ENCODE data around the gene EPN3. TPM values are rescaled to one million over a fixed set of nuclear protein-coding genes. Genes with fewer than 3 reads are reported as not detected.

The EPN3 gene
- total RNA-seq, 1 experiment from 2014 or later, result 53.2 TPM

GRCh38 chr17:50579399-50579798 is 46.9 kb downstream of the EPN3 start:
- Mint-ChIP-seq H3K27ac (ENCODE audit: unreplicated experiment) (no peak overlapping the region), H3K4me1 (ENCODE audit: low read depth, unreplicated experiment) (peaks cover 7% of the 10 kb centered on the region), H3K4me3 (ENCODE audit: unreplicated experiment) (no peak overlapping the region), H3K9me3 (ENCODE audit: unreplicated experiment) (no peaks in the 10 kb centered on the region), H3K36me3 (ENCODE audit: insufficient read depth, unreplicated experiment) (no peaks in the 10 kb centered on the region), H3K27me3 (ENCODE audit: insufficient read depth, unreplicated experiment) (peaks cover 2% of the 10 kb centered on the region)
- H3K9me3 ChIP-seq, result peaks cover 3% of the 10 kb centered on the region; the same call in 1 of the 2 replicates
- ChIA-PET CTCF (interaction anchor here (1.2 kb wide), 1 partner anchor 28 kb away, joined by 3 read pairs; no protein-coding TSS in a partner anchor), POLR2A (no interaction called here)
- no peaks in the 10 kb centered on the region for H3K4me1 ChIP-seq
- DNase-seq, result no peak
- intact Hi-C loops (cut with micrococcal nuclease; ENCODE audit: unreplicated experiment), result no loop called here
- no peak for TF ChIP-seq CTCF (IDR thresholded peaks at IDR 0.05; ENCODE audit: insufficient read depth in 1 of 2, low read depth in 1 of 2, low read length in 1 of 2, severe bottlenecking in 1 of 2, unreplicated experiment in 1 of 2)
- H3K27me3 ChIP-seq (replicated peaks; ENCODE audit: control insufficient read depth, insufficient read depth, low read length), result no peaks in the 10 kb centered on the region
- BruUV-seq (replicated peaks), result no TSS peak
- H3K4me3 ChIP-seq (ENCODE audit: low read depth, low read length), result no peak overlapping the region
- no peaks in the 10 kb centered on the region for H3K36me3 ChIP-seq (ENCODE audit: control insufficient read depth, insufficient read depth, low read length)

DNA sequence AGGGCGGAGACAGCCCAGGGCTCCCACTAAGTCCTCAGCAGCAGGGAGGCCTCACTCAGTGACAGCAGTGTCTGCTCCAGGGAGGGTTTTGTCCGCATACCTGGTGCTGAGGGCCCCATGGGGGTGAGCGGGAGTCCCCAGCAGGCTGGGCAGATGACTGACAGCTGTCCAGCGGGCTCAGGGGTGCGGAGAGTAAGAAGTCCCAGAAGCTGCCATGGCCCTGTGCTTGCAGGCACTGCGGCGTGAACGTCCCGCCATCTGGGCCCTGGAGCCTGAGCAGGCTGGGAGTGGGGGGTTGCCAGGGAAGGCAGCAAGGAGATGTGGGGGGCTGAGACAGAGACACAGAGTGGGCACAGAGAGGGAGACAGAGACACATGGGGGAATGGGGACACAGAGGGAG is 48.1 kb downstream of the EPN3 start:
- H3K36me3 Mint-ChIP-seq (ENCODE audit: insufficient read depth, unreplicated experiment), result no peaks in the 10 kb centered on the region
- H3K27ac Mint-ChIP-seq (ENCODE audit: unreplicated experiment), result no peak overlapping the region
- H3K4me3 Mint-ChIP-seq (ENCODE audit: unreplicated experiment), result no peak overlapping the region
- DNase-seq, result no peak
- CTCF ChIA-PET, result no interaction called here
- Histone ChIP-seq H3K36me3 (ENCODE audit: control insufficient read depth, insufficient read depth, low read length) (no peaks in the 10 kb centered on the region), H3K4me3 (ENCODE audit: low read depth, low read length) (no peak overlapping the region), H3K4me1 (no peaks in the 10 kb centered on the region), H3K9me3 (peaks cover 3% of the 10 kb centered on the region; the same call in 1 of the 2 replicates), H3K27me3 (replicated peaks; ENCODE audit: control insufficient read depth, insufficient read depth, low read length) (no peaks in the 10 kb centered on the region)
- BruUV-seq (replicated peaks), result no TSS peak
- POLR2A ChIA-PET, result no interaction called here
- intact Hi-C loops (cut with micrococcal nuclease; ENCODE audit: unreplicated experiment), result no loop called here
- H3K27me3 Mint-ChIP-seq (ENCODE audit: insufficient read depth, unreplicated experiment), result peaks cover 2% of the 10 kb centered on the region
- no peaks in the 10 kb centered on the region for H3K9me3 Mint-ChIP-seq (ENCODE audit: unreplicated experiment)
- H3K4me1 Mint-ChIP-seq (ENCODE audit: low read depth, unreplicated experiment), result peaks cover 7% of the 10 kb centered on the region
- TF ChIP-seq CTCF (IDR thresholded peaks at IDR 0.05; ENCODE audit: insufficient read depth in 1 of 2, low read depth in 1 of 2, low read length in 1 of 2, severe bottlenecking in 1 of 2, unreplicated experiment in 1 of 2), result no peak

DNA sequence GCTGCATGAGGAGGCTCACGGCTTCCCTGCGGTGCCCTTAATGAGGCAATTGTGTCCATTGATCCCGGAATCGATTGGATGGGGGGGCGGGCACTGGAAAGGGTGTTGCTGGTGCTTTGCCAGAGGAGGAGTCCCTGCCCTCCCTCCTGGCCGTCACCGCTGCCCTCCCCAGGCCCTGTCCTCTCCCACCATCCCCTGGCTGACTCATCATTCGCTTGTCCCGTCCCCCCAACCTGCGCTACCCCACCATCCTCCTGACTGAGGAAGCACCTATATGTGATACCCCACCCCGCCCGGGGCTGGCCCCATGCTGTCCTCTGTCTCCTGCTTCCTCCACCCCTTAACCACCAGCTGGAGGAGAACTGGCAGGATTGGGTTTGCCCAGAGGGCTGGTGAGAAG is 48.8 kb downstream of the EPN3 start:
- no peaks in the 10 kb centered on the region for H3K36me3 ChIP-seq (ENCODE audit: control insufficient read depth, insufficient read depth, low read length)
- no peak overlapping the region for H3K4me3 Mint-ChIP-seq (ENCODE audit: unreplicated experiment)
- peaks cover 7% of the 10 kb centered on the region for H3K4me1 Mint-ChIP-seq (ENCODE audit: low read depth, unreplicated experiment)
- CTCF ChIA-PET, result no interaction called here
- no TSS peak for BruUV-seq (replicated peaks)
- no peaks in the 10 kb centered on the region for H3K4me1 ChIP-seq
- POLR2A ChIA-PET, result no interaction called here
- no peak for DNase-seq
- peaks cover 2% of the 10 kb centered on the region for H3K27me3 Mint-ChIP-seq (ENCODE audit: insufficient read depth, unreplicated experiment)
- H3K27me3 ChIP-seq (replicated peaks; ENCODE audit: control insufficient read depth, insufficient read depth, low read length), result no peaks in the 10 kb centered on the region
- no peaks in the 10 kb centered on the region for H3K36me3 Mint-ChIP-seq (ENCODE audit: insufficient read depth, unreplicated experiment)
- H3K4me3 ChIP-seq (ENCODE audit: low read depth, low read length), result no peak overlapping the region
- intact Hi-C loops (cut with micrococcal nuclease; ENCODE audit: unreplicated experiment), result no loop called here
- no peak overlapping the region for H3K27ac Mint-ChIP-seq (ENCODE audit: unreplicated experiment)
- H3K9me3 ChIP-seq, result peaks cover 3% of the 10 kb centered on the region; the same call in 1 of the 2 replicates
- TF ChIP-seq CTCF (IDR thresholded peaks at IDR 0.05; ENCODE audit: insufficient read depth in 1 of 2, low read depth in 1 of 2, low read length in 1 of 2, severe bottlenecking in 1 of 2, unreplicated experiment in 1 of 2), result no peak
- H3K9me3 Mint-ChIP-seq (ENCODE audit: unreplicated experiment), result no peaks in the 10 kb centered on the region

All from Caco-2 (cell line).